B cell (primary cell): Measurements from ENCODE around the gene TRIM38. TPM values are rescaled to one million over a fixed set of nuclear protein-coding genes. Genes with fewer than 3 reads are reported as not detected.
A peak's percentile ranks its signal among the peaks of the same experiment; 100 is the strongest.

Experiments
- ATAC-seq: fragments of 200-7000 bp; cut with Tn5 transposase; one replicate; pipeline ENCODE4 v1.10.0; 2021; ENCODE audit warnings: low read depth, mild to moderate bottlenecking, moderate number of reproducible peaks, moderate library complexity
- CTCF ChIA-PET: fragments of 350-600 bp; sonication (Branson Sonifier 250); formaldehyde crosslinking; loops from one replicate; lab custom pipeline; 2021; ENCODE audit warnings: antibody characterized with exemption, inconsistent platforms; lab: Charles Lee
- POLR2A ChIA-PET: fragments of 350-600 bp; sonication (Branson Sonifier 250); formaldehyde crosslinking; loops from one replicate; lab custom pipeline; 2021; ENCODE audit warnings: antibody characterized with exemption; lab: Charles Lee
- DNase-seq: peaks from one replicate; pipeline ENCODE4 v3.0.0; 2013
- H2AFZ ChIP-seq: 2 replicates; pipeline ENCODE4 v1.6.1; 2012; ENCODE audit warnings: mild to moderate bottlenecking, low read depth, low read length; ENCODE audit not compliant: insufficient read depth, poor library complexity, severe bottlenecking
- H3K27ac ChIP-seq, 2 donors: 1 replicate in 1 of 2; 2 replicates in 1 of 2; pipeline ENCODE4 v1.5.1; 2012 to 2013; ENCODE audit warnings: low read length in 2 of 2, mild to moderate bottlenecking in 2 of 2, moderate library complexity in 1 of 2
- H3K27me3 ChIP-seq, 4 experiments: fragments of 200-600 bp in 1 of 4; sonication (generic) in 1 of 4; replicated peaks in 1 of 4; 1 replicate in 2 of 4; 2 replicates in 2 of 4; pipeline versions ENCODE4 v1.6.1 to v1.7.0; 2013 to 2016; ENCODE audit warnings: low read length in 3 of 4, mild to moderate bottlenecking in 2 of 4, mixed read lengths in 1 of 4, moderate library complexity in 1 of 4; ENCODE audit not compliant: insufficient read depth in 4 of 4, control insufficient read depth in 3 of 4; ENCODE audit errors: control extremely low read depth in 1 of 4
- H3K36me3 ChIP-seq, 2 experiments: replicated peaks in 1 of 2; 1 replicate in 1 of 2; 2 replicates in 1 of 2; pipeline versions ENCODE4 v1.6.1 to v1.7.1; 2013; ENCODE audit warnings: low read length in 1 of 2; ENCODE audit not compliant: insufficient read depth in 2 of 2, control insufficient read depth in 1 of 2; ENCODE audit errors: control extremely low read depth in 1 of 2, extremely low read depth in 1 of 2
- H3K4me1 ChIP-seq, 2 donors: fragments of 200-600 bp in 1 of 2; sonication (generic) in 1 of 2; 1 replicate in 1 of 2; 2 replicates in 1 of 2; pipeline versions ENCODE4 v1.5.1 to v1.6.1; 2013 to 2017; ENCODE audit warnings: low read length in 2 of 2; ENCODE audit not compliant: control insufficient read depth in 2 of 2, insufficient read depth in 2 of 2
- H3K4me2 ChIP-seq: replicated peaks from 2 replicates; pipeline ENCODE3; 2012; ENCODE audit warnings: mild to moderate bottlenecking, low read depth, low read length; ENCODE audit not compliant: poor library complexity, severe bottlenecking
- H3K4me3 ChIP-seq, 5 experiments: fragments of 200-600 bp in 1 of 5; sonication (generic) in 1 of 5; 1 replicate in 3 of 5; 2 replicates in 2 of 5; pipeline versions ENCODE4 v1.5.1 to v1.7.0; 2011 to 2016; ENCODE audit warnings: low read length in 4 of 5, mild to moderate bottlenecking in 4 of 5, low read depth in 2 of 5, control low read depth in 1 of 5, moderate library complexity in 1 of 5; ENCODE audit not compliant: insufficient read depth in 1 of 5; ENCODE audit errors: control extremely low read depth in 1 of 5, extremely low read depth in 1 of 5
- H3K79me2 ChIP-seq: fragments of 200-600 bp; sonication (generic); one replicate; pipeline ENCODE4 v1.6.0; 2016; ENCODE audit warnings: low read length; ENCODE audit not compliant: control insufficient read depth, insufficient read depth
- H3K9ac ChIP-seq: fragments of 200-600 bp; sonication (generic); 2 replicates; pipeline ENCODE4 v1.6.1; 2017; ENCODE audit warnings: mild to moderate bottlenecking, low read length, moderate library complexity
- H3K9me3 ChIP-seq, 3 donors: one replicate each; pipeline versions ENCODE4 v1.6.1 to v1.7.1; 2013; ENCODE audit warnings: low read length in 2 of 3; ENCODE audit not compliant: control insufficient read depth in 2 of 3, insufficient read depth in 1 of 3; ENCODE audit errors: control extremely low read depth in 1 of 3
- H4K20me1 ChIP-seq: 2 replicates; pipeline ENCODE4 v1.6.0; 2012; ENCODE audit warnings: mild to moderate bottlenecking, low read length; ENCODE audit not compliant: insufficient read depth, control insufficient read depth, poor library complexity, severe bottlenecking
- H3K27ac Mint-ChIP-seq: one replicate; pipeline ENCODE4 v1.8.0; 2021; ENCODE audit warnings: mixed read lengths
- H3K27me3 Mint-ChIP-seq: one replicate; pipeline ENCODE4 v1.8.0; 2021; ENCODE audit warnings: mixed read lengths
- H3K4me1 Mint-ChIP-seq: one replicate; pipeline ENCODE4 v1.8.0; 2021; ENCODE audit warnings: mixed read lengths
- H3K4me3 Mint-ChIP-seq: one replicate; pipeline ENCODE4 v1.8.0; 2021; ENCODE audit warnings: mixed read lengths
- H3K9me3 Mint-ChIP-seq: one replicate; pipeline ENCODE4 v1.8.0; 2022; ENCODE audit warnings: mixed read lengths; ENCODE audit not compliant: insufficient read depth
- EZH2 ChIP-seq: IDR thresholded peaks from 2 replicates; pipeline ENCODE4 v1.6.1; 2012; ENCODE audit warnings: borderline replicate concordance, low read depth, mild to moderate bottlenecking, moderate library complexity, low read length; ENCODE audit not compliant: insufficient read depth, poor library complexity, severe bottlenecking
- WGBS: methylation state at CpG from one replicate; pipeline ENCODE4 v1.1.5; 2013; ENCODE audit warnings: missing lambda C conversion rate; ENCODE audit not compliant: insufficient coverage; 5-methylcytosine and 5-hydroxymethylcytosine counted together
- intact Hi-C: fragments of 100-400 bp; cut with micrococcal nuclease; formaldehyde crosslinking; loops from one replicate; pipeline ENCODE4 v1.10.0; 2022
- polyA plus RNA-seq: library from polyadenylated mRNA; depleted of rRNA; stranded (reverse); fragments of >200 nt; gene quantifications from 2 replicates; pipeline ENCODE4 v1.2.3, GENCODE V29; 2012
- total RNA-seq, 2 donors: library from RNA; stranded (reverse); fragments of 120-200 nt in 1 of 2; gene quantifications; 1 replicate in 1 of 2; 2 replicates in 1 of 2; pipeline versions ENCODE4 v1.2.3 to v1.2.4, GENCODE V29; 2013 to 2022
- TF ChIP-seq, protein P1 (sequence below): fragments of 200-600 bp; IDR thresholded peaks from one replicate; pipeline ENCODE4 v1.8.0; 2022; ENCODE audit warnings: antibody characterized with exemption, mild to moderate bottlenecking

Gene TRIM38
- total and polyA plus RNA-seq, 2 donors (not counting 1 experiment from before 2014, with no cell fraction given) = 29.3 to 57.2 TPM

GRCh38 chr6:26032340-26033084 lies 69.9 kb downstream of the TRIM38 start:
- peak overlapping the region; percentile 67 to 85 (median 69) for H3K4me3 ChIP-seq

More at GRCh38 chr6:26032340-26033084, 69.9 kb downstream of the TRIM38 start:
- H3K4me1 ChIP-seq = peaks cover 24 to 34% of the 10 kb centered on the region in 2 donors
- POLR2A ChIA-PET = interaction anchor here (0.5 to 6.1 kb wide), 18 partner anchors 11 to 1861 kb away, joined by 3 to 111 read pairs (median 8); a partner anchor contains a TSS
- H3K27ac Mint-ChIP-seq = peak overlapping the region; percentile 94
- peak overlapping the region; percentile 71 for H2AFZ ChIP-seq
- H3K9me3 ChIP-seq = peaks cover 0 to 10% (median 2%) of the 10 kb centered on the region in 3 donors
- DNase-seq (peak; percentile 67), ATAC-seq (peak; percentile 3)
- peak overlapping the region; percentile 76 to 78 for H3K27ac ChIP-seq
- intact Hi-C loops = loop anchor here (1.0 to 5.0 kb wide), 6 partner anchors 11 to 1860 kb away; a partner anchor contains a TSS
- peak overlapping the region; percentile 65 for H3K9ac ChIP-seq
- H3K79me2 ChIP-seq = no peaks in the 10 kb centered on the region
- H3K4me1 Mint-ChIP-seq = peaks cover 40% of the 10 kb centered on the region
- peak overlapping the region; percentile 77 for H3K4me2 ChIP-seq
- 0% methylated on average over 13 of the region's 19 CpGs for WGBS
- no peaks in the 10 kb centered on the region for H3K36me3 ChIP-seq
- peaks cover 3% of the 10 kb centered on the region for H3K9me3 Mint-ChIP-seq
- CTCF ChIA-PET = interaction anchor here (1.0 to 6.7 kb wide), 13 partner anchors 10 to 1806 kb away, joined by 3 to 45 read pairs (median 6); a partner anchor contains a TSS
- H3K27me3 ChIP-seq = no peaks in the 10 kb centered on the region
- TF ChIP-seq, protein P1, sequence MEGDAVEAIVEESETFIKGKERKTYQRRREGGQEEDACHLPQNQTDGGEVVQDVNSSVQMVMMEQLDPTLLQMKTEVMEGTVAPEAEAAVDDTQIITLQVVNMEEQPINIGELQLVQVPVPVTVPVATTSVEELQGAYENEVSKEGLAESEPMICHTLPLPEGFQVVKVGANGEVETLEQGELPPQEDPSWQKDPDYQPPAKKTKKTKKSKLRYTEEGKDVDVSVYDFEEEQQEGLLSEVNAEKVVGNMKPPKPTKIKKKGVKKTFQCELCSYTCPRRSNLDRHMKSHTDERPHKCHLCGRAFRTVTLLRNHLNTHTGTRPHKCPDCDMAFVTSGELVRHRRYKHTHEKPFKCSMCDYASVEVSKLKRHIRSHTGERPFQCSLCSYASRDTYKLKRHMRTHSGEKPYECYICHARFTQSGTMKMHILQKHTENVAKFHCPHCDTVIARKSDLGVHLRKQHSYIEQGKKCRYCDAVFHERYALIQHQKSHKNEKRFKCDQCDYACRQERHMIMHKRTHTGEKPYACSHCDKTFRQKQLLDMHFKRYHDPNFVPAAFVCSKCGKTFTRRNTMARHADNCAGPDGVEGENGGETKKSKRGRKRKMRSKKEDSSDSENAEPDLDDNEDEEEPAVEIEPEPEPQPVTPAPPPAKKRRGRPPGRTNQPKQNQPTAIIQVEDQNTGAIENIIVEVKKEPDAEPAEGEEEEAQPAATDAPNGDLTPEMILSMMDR = no peak
- no peak for TF ChIP-seq EZH2
- no peaks in the 10 kb centered on the region for H3K27me3 Mint-ChIP-seq
- peak overlapping the region; percentile 96 for H3K4me3 Mint-ChIP-seq
- no peaks in the 10 kb centered on the region for H4K20me1 ChIP-seq
